GM23248 (cell line): ENCODE data around the gene MMP11.

Experiments
- EZH2 ChIP-seq: fragments of 200-600 bp; sonication (generic); IDR thresholded peaks from 2 replicates; pipeline ENCODE4 v1.6.1; 2018; ENCODE audit warnings: antibody characterized with exemption, mild to moderate bottlenecking; ENCODE audit not compliant: insufficient read depth, poor library complexity, severe bottlenecking
- EZH2phosphoT487 ChIP-seq: fragments of 200-600 bp; sonication (generic); IDR thresholded peaks from 2 replicates; pipeline ENCODE4 v1.6.1; 2018; ENCODE audit warnings: antibody characterized with exemption, moderate library complexity, mild to moderate bottlenecking, low read depth; ENCODE audit not compliant: insufficient read depth

DNA sequence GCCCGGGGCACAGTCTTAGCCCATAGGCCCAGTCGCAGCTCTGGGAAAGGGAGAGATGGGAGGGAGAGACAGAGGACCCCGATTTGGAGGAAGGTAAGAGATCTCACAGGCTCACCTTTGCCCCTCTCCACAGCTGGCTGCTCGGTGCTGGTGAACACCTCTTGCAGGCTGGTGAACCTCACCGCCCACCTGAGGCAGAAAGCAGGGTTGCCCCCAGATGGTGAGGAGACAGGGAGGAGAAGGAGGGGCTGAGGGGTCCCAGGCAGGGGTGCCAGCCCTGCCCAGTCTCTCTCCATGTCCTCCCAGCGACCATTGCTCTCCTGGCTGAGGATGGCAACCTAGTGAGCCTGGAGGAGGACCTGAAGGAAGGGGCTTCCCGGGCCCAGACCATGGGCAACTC, 8.7 kb upstream of the MMP11 start:
- TF ChIP-seq EZH2phosphoT487 (no peak), EZH2 (no peak)
